MM.1S (cell line): Measurements from ENCODE around the gene NOD2.
A peak's percentile ranks its signal among the peaks of the same experiment; 100 is the strongest.

Source experiments
- DNase-seq: peaks from one replicate; pipeline ENCODE4 v3.0.0-alpha.2; 2015
- H2AFZ ChIP-seq: fragments of 300-600 bp; sonication (generic); 2 replicates; pipeline ENCODE4 v1.6.0; 2016; ENCODE audit warnings: antibody characterized with exemption, low read length
- H3F3A ChIP-seq: fragments of 300-600 bp; sonication (generic); 2 replicates; pipeline ENCODE4 v1.6.1; 2016; ENCODE audit warnings: mild to moderate bottlenecking, antibody characterized with exemption, low read length, moderate library complexity, mixed read lengths; ENCODE audit not compliant: insufficient read depth
- H3K27ac ChIP-seq: fragments of 300-600 bp; sonication (generic); 2 replicates; pipeline ENCODE4 v1.5.1; 2016; ENCODE audit warnings: mild to moderate bottlenecking, low read length
- H3K27me3 ChIP-seq: fragments of 300-600 bp; sonication (generic); replicated peaks from 2 replicates; pipeline ENCODE4 v1.6.0; 2016; ENCODE audit warnings: low read length; ENCODE audit not compliant: insufficient read depth
- H3K36me3 ChIP-seq: fragments of 300-600 bp; sonication (generic); replicated peaks from 2 replicates; pipeline ENCODE4 v1.6.1; 2016; ENCODE audit warnings: mild to moderate bottlenecking, low read length, mixed read lengths; ENCODE audit not compliant: insufficient read depth
- H3K4me1 ChIP-seq: fragments of 300-600 bp; sonication (generic); 2 replicates; pipeline ENCODE4 v1.6.1; 2016; ENCODE audit warnings: low read length, mixed read lengths
- H3K4me2 ChIP-seq: fragments of 300-600 bp; sonication (generic); 2 replicates; pipeline ENCODE4 v1.6.0; 2016; ENCODE audit warnings: low read depth, low read length
- H3K4me3 ChIP-seq: fragments of 300-600 bp; sonication (generic); 2 replicates; pipeline ENCODE4 v1.5.1; 2016; ENCODE audit warnings: low read length, mixed read lengths
- H3K79me2 ChIP-seq: fragments of 300-600 bp; sonication (generic); 2 replicates; pipeline ENCODE4 v1.6.1; 2016; ENCODE audit warnings: mixed run types, low read length, mixed read lengths
- H3K9ac ChIP-seq: fragments of 300-600 bp; sonication (generic); 2 replicates; pipeline ENCODE4 v1.6.1; 2016; ENCODE audit warnings: low read length, mixed read lengths
- H3K9me2 ChIP-seq: fragments of 300-600 bp; sonication (generic); replicated peaks from 2 replicates; pipeline ENCODE4 v1.6.1; 2016; ENCODE audit warnings: mild to moderate bottlenecking, low read length, mixed read lengths; ENCODE audit not compliant: insufficient read depth
- H3K9me3 ChIP-seq: fragments of 300-600 bp; sonication (generic); replicated peaks from 2 replicates; pipeline ENCODE4 v1.6.1; 2016; ENCODE audit warnings: mild to moderate bottlenecking, low read length, mixed read lengths; ENCODE audit not compliant: insufficient read depth
- H4K20me1 ChIP-seq: fragments of 300-600 bp; sonication (generic); 2 replicates; pipeline ENCODE4 v1.6.1; 2016; ENCODE audit warnings: mild to moderate bottlenecking, low read length, moderate library complexity, mixed read lengths; ENCODE audit not compliant: insufficient read depth
- CTCF ChIP-seq: fragments of 300-600 bp; sonication (generic); IDR thresholded peaks from 2 replicates; pipeline ENCODE4 v1.5.1; 2016; ENCODE audit warnings: antibody characterized with exemption, low read length, mixed read lengths
- EZH2 ChIP-seq: fragments of 300-600 bp; sonication (generic); optimal IDR thresholded peaks from 2 replicates; pipeline ENCODE3; 2017; ENCODE audit warnings: low read depth, mild to moderate bottlenecking, antibody characterized with exemption, low read length, mixed read lengths
- EZH2phosphoT487 ChIP-seq: fragments of 300-600 bp; sonication (generic); IDR thresholded peaks from 2 replicates; pipeline ENCODE4 v1.6.1; 2018; ENCODE audit warnings: antibody characterized with exemption, low read length

Gene NOD2

GRCh38 chr16:50664270-50664669 lies 29.1 kb upstream of the NOD2 start:
- Histone ChIP-seq H3K27ac (no peak overlapping the region), H3F3A (no peaks in the 10 kb centered on the region; the same call in 1 of the 2 replicates), H3K4me1 (no peaks in the 10 kb centered on the region), H3K9ac (no peak overlapping the region), H3K4me2 (no peak overlapping the region), H3K27me3 (no peaks in the 10 kb centered on the region), H3K4me3 (no peak overlapping the region), H3K79me2 (no peaks in the 10 kb centered on the region), H3K9me2 (no peaks in the 10 kb centered on the region), H3K9me3 (no peaks in the 10 kb centered on the region), H2AFZ (no peak overlapping the region), H3K36me3 (no peaks in the 10 kb centered on the region), H4K20me1 (no peaks in the 10 kb centered on the region)
- DNase-seq, result no peak
- TF ChIP-seq CTCF, result no peak
- TF ChIP-seq EZH2, result no peak
- no peak for TF ChIP-seq EZH2phosphoT487

- TF ChIP-seq EZH2phosphoT487 (no peak), EZH2 (no peak), CTCF (peak; percentile 80)
- no peaks in the 10 kb centered on the region for H3K27me3 ChIP-seq
- no peaks in the 10 kb centered on the region; the same call in 1 of the 2 replicates for H3F3A ChIP-seq
- no peaks in the 10 kb centered on the region for H3K9me2 ChIP-seq
- H3K36me3 ChIP-seq, result no peaks in the 10 kb centered on the region
- H2AFZ ChIP-seq, result peak overlapping the region; percentile 83
- peak overlapping the region; percentile 23; the same call in 1 of the 2 replicates for H3K9ac ChIP-seq
- H4K20me1 ChIP-seq, result no peaks in the 10 kb centered on the region
- DNase-seq, result peak; percentile 52
- peak overlapping the region; percentile 48 for H3K4me3 ChIP-seq
- H3K79me2 ChIP-seq, result no peaks in the 10 kb centered on the region
- H3K4me2 ChIP-seq, result peak overlapping the region; percentile 70
- H3K4me1 ChIP-seq, result no peaks in the 10 kb centered on the region
- no peak overlapping the region for H3K27ac ChIP-seq
- H3K9me3 ChIP-seq, result no peaks in the 10 kb centered on the region
Measured at GRCh38 chr16:50665128-50665878, 28.1 kb upstream of the NOD2 start.

GRCh38 chr16:50666658-50667496 lies 26.5 kb upstream of the NOD2 start:
- no peak overlapping the region for H2AFZ ChIP-seq
- no peaks in the 10 kb centered on the region for H3K27me3 ChIP-seq
- H3K4me3 ChIP-seq, result no peak overlapping the region
- no peak overlapping the region for H3K9ac ChIP-seq
- TF ChIP-seq EZH2phosphoT487, result no peak
- no peak for TF ChIP-seq EZH2
- no peak for TF ChIP-seq CTCF
- H3F3A ChIP-seq, result no peaks in the 10 kb centered on the region; the same call in 1 of the 2 replicates
- H3K4me1 ChIP-seq, result no peaks in the 10 kb centered on the region
- no peak overlapping the region for H3K4me2 ChIP-seq
- DNase-seq, result no peak
- H3K36me3 ChIP-seq, result peaks cover 2% of the 10 kb centered on the region; the same call in 1 of the 2 replicates
- H3K79me2 ChIP-seq, result no peaks in the 10 kb centered on the region
- H4K20me1 ChIP-seq, result no peaks in the 10 kb centered on the region
- H3K9me2 ChIP-seq, result no peaks in the 10 kb centered on the region
- no peaks in the 10 kb centered on the region; the same call in 1 of the 2 replicates for H3K9me3 ChIP-seq
- H3K27ac ChIP-seq, result no peak overlapping the region
